HG03457 (cell line): ENCODE data around the gene THSD8.
A peak's percentile ranks its signal among the peaks of the same experiment; 100 is the strongest.

ENCODE experiments used
- ATAC-seq: cut with Tn5 transposase; IDR thresholded peaks from one replicate; pipeline ENCODE4 v1.9.1; 2021; ENCODE audit warnings: moderate number of reproducible peaks; ENCODE audit not compliant: unreplicated experiment

Gene THSD8

GRCh38 chr19:12779162-12779993 lies 22.5 kb upstream of the THSD8 start:
- no peak for ATAC-seq

GRCh38 chr19:12782174-12782423 lies 19.8 kb upstream of the THSD8 start:
- no peak for ATAC-seq

DNA sequence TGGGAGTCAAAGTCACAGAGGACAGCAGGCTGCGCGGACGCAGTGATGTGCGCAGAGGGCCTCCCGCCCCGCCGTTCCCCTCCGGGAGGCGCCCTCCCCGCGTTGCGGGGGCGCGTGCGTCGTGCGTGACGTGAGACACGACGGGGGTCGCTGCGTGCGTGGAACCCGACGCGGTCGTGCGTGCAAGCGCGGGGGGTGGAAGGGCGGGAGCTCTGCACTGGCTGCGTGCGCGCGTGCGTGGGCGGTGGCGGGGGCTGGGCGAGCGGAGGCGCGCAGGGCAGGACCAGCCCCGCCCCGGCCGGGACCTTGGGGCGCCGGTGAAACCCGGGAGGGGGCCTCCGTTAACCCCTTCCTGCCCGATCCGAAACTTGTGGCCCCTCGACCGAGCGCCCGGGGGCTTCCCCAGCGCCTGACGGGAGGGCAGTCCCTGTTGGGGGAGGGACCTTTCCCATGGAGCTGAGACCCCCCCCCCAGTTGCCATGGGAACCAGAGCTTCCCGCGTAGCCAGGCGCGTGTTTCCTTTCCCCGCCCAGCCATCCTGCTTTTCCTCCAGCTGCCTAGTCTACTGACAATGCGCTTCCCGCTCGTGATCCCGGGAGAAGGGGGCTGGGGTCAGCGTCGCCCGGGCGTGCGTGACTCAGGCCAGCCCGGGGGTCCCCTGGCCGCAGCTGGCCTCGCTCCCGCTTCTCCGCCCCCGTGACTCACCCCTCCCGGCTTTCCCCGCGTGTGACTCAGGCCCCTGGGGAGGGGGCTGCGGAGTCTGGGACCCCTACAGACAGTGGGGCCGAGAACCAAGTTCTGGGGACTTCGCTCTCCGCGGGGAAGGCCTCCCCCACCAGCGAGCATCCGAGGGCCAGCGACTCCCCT lies 19.2 kb upstream of the THSD8 start:
- no peak for ATAC-seq

GRCh38 chr19:12783291-12783848 lies 18.5 kb upstream of the THSD8 start:
- ATAC-seq = no peak

- ATAC-seq = no peak
Observed at GRCh38 chr19:12783849-12784393, 17.9 kb upstream of the THSD8 start.

- no peak for ATAC-seq
Observed at GRCh38 chr19:12784394-12784870, 17.4 kb upstream of the THSD8 start.

- no peak for ATAC-seq
Observed at GRCh38 chr19:12784871-12785430, 16.9 kb upstream of the THSD8 start.

DNA sequence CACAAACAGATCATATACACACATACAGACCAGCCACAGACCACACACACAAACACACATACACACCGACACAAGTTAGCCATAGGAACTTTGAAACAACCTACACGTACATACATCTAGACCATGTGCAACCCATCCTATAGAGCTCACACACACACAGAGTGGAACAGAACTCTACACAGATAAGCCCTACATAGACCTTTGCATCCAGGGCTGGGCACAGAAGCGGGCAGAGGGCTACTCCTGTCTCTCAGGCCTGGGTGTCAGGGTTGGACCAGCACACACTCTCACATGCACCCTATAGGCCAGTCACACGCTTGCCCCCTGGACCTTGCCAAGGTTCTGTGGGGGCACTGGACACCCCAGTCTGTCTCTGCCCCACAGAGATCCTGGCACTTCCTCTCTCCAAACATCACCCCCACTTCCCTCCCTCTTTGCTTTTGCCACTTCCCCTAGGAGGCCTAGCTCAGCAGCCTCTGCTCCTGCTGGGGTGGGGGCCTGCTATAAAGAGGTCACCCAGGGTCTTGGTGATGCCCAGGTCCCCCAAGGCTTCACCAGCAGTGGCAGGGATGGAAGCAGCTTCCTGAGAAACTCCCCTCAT lies 16.3 kb upstream of the THSD8 start:
- ATAC-seq = no peak

DNA sequence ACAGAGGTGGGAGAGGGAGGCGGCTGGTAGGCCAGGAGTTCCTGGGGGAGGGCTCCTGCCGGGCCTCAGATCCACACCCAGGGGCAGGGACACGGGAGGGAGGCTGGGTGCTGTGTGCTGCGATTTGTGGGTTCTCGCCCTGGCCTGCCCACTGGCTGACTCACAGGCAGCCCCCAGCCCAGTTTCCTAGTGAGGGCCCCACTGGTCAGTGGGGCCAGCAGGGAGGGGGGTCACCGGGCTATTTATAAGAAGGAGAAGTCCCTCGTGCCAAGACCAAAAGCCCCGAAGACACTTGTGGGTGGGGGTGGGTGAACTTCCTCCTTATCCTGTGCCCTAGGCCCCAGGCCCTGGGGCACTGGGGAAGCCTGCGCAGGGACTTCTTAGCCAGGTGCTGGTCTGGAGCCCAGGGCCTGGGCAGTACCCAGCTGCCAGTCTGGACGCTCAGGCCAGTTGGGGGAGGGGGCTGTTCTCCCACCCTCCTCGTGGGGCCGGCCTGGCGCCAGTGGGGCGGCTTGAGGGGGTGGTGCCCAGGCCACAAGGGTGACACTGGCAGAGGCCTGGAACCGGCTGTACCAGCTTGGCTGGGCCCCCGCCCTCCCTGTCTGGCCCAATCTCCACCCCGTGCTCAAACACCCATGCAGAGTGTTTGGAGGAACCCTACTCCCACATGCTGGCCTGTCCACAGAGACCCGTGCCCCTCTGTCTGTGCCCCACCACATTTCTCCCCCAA lies 15.6 kb upstream of the THSD8 start:
- ATAC-seq = no peak

DNA sequence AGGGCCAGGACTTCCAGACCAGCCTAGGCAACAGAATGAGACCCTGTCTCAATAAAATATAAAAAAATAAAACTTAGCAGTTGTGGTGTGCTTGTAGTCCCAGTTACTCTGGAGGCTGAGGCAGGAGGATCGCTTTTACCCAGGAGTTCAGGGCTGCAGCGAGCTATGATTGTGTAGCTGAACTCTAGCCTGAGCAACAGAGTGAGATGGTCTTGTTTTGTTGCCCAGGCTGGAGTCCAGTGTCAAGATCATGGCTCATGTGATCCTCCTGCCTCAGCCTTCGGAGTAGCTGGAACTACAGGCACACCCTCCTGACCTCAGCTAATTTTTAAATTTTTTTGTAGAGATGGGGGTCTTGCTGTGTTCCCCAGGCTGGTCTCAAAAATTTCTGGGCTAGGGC lies 14.9 kb upstream of the THSD8 start:
- no peak for ATAC-seq

DNA sequence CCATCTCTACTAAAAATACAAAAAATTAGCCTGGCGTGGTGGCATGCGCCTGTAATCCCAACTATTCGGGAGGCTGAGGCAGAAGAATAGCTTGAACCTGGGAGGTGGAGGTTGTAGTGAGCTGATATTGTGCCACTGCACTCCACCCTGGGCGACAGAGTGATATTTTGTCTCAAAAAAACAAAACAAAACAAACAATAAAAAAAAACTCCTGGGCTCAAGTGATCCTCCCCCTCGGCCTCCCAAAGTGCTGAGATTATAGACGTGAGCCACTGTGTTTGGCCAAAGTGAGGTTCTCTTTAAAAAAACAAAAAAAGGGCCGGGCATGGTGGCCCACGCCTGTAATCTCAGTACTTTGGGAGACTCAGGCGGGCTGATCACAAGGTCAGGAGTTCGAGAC lies 14.4 kb upstream of the THSD8 start:
- ATAC-seq = no peak

GRCh38 chr19:12788042-12788681 lies 13.7 kb upstream of the THSD8 start:
- ATAC-seq = no peak

DNA sequence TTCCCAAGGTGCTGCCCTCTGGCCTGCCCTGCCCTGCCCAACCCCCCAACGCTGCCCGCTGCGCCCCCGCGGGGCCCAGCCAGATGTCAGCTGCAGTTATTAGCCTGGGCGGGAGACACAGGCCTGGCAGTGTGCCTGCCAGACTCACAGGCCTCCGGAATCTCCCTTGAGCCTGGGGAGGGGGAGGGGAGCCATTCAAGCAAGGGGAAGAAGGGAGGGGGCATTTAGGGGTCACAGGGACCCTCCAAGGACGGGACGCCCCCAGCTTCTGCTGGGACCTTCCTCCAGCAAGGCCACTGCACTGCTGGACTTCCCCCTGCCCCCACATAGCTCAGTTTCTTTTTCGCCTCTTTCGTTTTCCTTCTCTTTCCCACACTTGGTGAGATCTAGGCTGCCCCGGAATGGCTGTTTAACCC lies 13.2 kb upstream of the THSD8 start:
- ATAC-seq = no peak

- no peak for ATAC-seq
Observed at GRCh38 chr19:12789098-12789903, 12.6 kb upstream of the THSD8 start.

DNA sequence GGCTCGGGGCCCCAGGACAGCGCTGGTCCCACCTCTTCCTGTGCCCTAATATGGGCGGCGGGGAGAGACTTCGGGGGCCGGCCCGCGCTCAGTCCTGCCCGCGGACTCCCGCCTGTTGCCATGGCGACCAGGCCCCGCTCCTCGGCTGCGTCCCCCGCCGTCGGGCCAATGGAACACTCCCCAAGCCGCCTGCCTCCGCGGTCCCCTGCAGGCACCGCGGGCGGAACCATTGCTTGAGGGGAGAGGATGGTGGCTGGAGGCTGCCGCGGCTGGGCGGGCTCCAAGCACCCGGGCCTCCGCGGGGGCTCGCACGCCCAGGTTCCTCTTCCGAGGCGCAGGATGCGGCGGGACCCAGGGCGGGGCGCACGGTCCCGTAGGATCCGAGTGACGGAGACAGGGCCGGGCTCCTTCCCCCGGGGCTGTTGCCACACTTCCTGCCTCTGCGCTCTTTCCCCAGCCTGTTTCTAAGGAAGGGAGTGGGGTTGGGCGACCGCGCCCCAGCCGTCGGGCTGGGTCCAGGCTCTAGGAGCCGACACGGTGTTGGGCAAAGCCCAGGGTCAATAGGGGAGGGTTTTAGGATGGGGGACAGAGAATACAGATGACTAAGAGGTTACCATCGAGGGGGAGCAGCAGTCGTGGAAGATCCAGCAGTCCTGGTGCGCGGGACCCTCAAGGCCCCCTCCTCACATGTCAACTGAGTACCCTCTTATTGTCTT lies 11.8 kb upstream of the THSD8 start:
- peak; percentile 27 for ATAC-seq

GRCh38 chr19:12790628-12791344 lies 11.1 kb upstream of the THSD8 start:
- no peak for ATAC-seq

GRCh38 chr19:12791345-12792050 lies 10.4 kb upstream of the THSD8 start, which contains the start of gene JUNB:
Gene JUNB (plus strand): TSS chr19:12791486. CDS start chr19:12791772, 286 bp downstream.
- peak; percentile 22 for ATAC-seq
